Activated CD8-positive, alpha-beta T cell treated with anti-CD3 and anti-CD28 coated beads for 36 hours (primary cell): ENCODE results near the gene ABCA13. TPM values are rescaled to one million over a fixed set of nuclear protein-coding genes. Genes with fewer than 3 reads are reported as not detected.

Source experiments
- ATAC-seq: fragments of 200-7000 bp; cut with Tn5 transposase; one replicate; pipeline ENCODE4 v1.10.0; 2021; ENCODE audit warnings: mild to moderate bottlenecking, moderate library complexity
- CTCF ChIA-PET: fragments of 350-600 bp; sonication (Branson Sonifier 250); formaldehyde crosslinking; loops from one replicate; lab custom pipeline; 2021; ENCODE audit warnings: antibody characterized with exemption; lab: Charles Lee
- POLR2A ChIA-PET: fragments of 350-600 bp; sonication (Branson Sonifier 250); formaldehyde crosslinking; loops from one replicate; lab custom pipeline; 2021; ENCODE audit warnings: antibody characterized with exemption; lab: Charles Lee
- DNase-seq: peaks from one replicate; pipeline ENCODE4 v3.0.0-alpha.2; 2020
- H3K27ac Mint-ChIP-seq: one replicate; pipeline ENCODE4 v1.8.0; 2021; ENCODE audit warnings: mild to moderate bottlenecking, mixed read lengths
- H3K27me3 Mint-ChIP-seq: one replicate; pipeline ENCODE4 v1.8.0; 2021; ENCODE audit warnings: mixed read lengths
- H3K36me3 Mint-ChIP-seq: one replicate; pipeline ENCODE4 v1.8.0; 2021; ENCODE audit warnings: low read depth, mixed read lengths
- H3K4me1 Mint-ChIP-seq: one replicate; pipeline ENCODE4 v1.8.0; 2021; ENCODE audit warnings: low read depth, mixed read lengths
- H3K4me3 Mint-ChIP-seq: one replicate; pipeline ENCODE4 v1.8.0; 2021; ENCODE audit warnings: mild to moderate bottlenecking, moderate library complexity, mixed read lengths
- H3K9me3 Mint-ChIP-seq: one replicate; pipeline ENCODE4 v1.8.0; 2021; ENCODE audit warnings: mixed read lengths
- intact Hi-C: fragments of 100-400 bp; cut with micrococcal nuclease; formaldehyde crosslinking; loops from one replicate; pipeline ENCODE4 v1.10.0; 2022
- total RNA-seq, 2 experiments: library from RNA; stranded (reverse); gene quantifications; one replicate each; pipeline ENCODE4 v1.2.3, GENCODE V29; 2021
- TF ChIP-seq, protein P1 (sequence below): fragments of 200-600 bp; IDR thresholded peaks from one replicate; pipeline ENCODE4 v1.8.0; 2022; ENCODE audit warnings: antibody characterized with exemption, mild to moderate bottlenecking

The ABCA13 gene
- total RNA-seq, 2 experiments from 2014 or later, result not detected

DNA sequence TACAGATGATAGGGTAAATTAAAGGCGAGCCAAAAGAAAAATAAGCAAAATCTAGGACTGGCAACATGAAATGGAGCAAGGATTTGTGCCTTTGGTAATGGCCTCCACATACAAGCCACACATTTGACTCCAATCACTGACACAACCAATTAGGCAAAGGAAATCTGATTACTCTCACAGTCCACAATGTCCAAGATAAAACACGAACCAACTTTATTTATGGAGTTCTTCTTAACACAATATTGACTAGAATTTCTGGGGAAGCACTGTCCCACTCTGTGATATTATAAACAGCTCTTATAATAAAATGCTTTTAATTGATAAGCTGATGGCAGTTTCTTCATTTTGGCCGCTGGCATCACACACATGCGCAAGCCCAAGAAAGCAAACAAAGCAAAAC, 334.2 kb downstream of the ABCA13 start:
- Mint-ChIP-seq H3K27ac (no peak overlapping the region), H3K9me3 (no peaks in the 10 kb centered on the region), H3K27me3 (no peaks in the 10 kb centered on the region), H3K36me3 (no peaks in the 10 kb centered on the region), H3K4me3 (no peak overlapping the region), H3K4me1 (no peaks in the 10 kb centered on the region)
- TF ChIP-seq, protein P1, sequence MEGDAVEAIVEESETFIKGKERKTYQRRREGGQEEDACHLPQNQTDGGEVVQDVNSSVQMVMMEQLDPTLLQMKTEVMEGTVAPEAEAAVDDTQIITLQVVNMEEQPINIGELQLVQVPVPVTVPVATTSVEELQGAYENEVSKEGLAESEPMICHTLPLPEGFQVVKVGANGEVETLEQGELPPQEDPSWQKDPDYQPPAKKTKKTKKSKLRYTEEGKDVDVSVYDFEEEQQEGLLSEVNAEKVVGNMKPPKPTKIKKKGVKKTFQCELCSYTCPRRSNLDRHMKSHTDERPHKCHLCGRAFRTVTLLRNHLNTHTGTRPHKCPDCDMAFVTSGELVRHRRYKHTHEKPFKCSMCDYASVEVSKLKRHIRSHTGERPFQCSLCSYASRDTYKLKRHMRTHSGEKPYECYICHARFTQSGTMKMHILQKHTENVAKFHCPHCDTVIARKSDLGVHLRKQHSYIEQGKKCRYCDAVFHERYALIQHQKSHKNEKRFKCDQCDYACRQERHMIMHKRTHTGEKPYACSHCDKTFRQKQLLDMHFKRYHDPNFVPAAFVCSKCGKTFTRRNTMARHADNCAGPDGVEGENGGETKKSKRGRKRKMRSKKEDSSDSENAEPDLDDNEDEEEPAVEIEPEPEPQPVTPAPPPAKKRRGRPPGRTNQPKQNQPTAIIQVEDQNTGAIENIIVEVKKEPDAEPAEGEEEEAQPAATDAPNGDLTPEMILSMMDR, result no peak
- intact Hi-C loops, result no loop called here
- CTCF ChIA-PET, result no interaction called here
- POLR2A ChIA-PET, result no interaction called here
- ATAC-seq (no peak), DNase-seq (no peak)

DNA sequence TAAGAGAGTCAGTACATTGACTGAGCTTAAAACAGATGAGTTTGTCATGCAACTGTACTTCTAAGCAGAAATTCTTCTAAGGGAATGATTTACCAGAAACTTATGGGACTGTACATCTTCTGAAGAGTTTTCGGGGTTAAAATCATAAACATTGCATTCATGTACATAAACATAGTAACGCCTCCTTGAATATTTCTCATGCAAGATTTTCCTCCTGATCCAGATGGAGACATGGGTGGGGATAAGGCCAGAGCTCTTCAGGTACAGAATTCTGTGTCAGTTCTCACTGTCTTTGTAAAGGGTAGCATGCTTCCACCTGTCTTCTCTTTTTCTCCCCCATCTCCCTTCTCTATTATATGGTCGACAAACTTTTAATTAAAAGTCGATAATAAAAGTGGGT, 335.3 kb downstream of the ABCA13 start:
- Mint-ChIP-seq H3K27ac (no peak overlapping the region), H3K36me3 (no peaks in the 10 kb centered on the region), H3K4me1 (no peaks in the 10 kb centered on the region), H3K9me3 (no peaks in the 10 kb centered on the region), H3K4me3 (no peak overlapping the region), H3K27me3 (no peaks in the 10 kb centered on the region)
- POLR2A ChIA-PET, result no interaction called here
- no peak for ATAC-seq
- DNase-seq, result no peak
- TF ChIP-seq, protein P1, result no peak
- intact Hi-C loops, result no loop called here
- CTCF ChIA-PET, result no interaction called here

DNA sequence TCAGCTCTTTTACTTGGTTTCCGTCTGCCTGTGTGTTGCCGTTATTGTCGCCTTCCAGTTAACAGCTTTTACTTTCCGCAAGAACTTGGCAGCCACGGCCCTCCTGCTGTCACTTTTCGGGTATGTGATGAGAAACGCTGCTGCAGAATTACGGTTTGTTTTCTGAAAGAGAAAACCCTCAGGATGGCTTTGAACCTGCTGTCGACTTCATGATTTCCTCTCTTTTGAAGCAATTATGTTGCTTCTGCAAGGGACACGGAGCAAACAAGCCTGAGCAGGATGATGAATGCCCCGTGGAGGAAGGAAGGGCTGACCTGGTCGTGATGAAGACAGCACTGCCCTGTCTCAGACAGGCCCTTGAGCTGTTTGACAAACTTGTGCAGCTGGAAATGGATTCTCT, 339.8 kb downstream of the ABCA13 start:
- Mint-ChIP-seq H3K36me3 (no peaks in the 10 kb centered on the region), H3K9me3 (no peaks in the 10 kb centered on the region), H3K27ac (no peak overlapping the region), H3K4me1 (no peaks in the 10 kb centered on the region), H3K4me3 (no peak overlapping the region), H3K27me3 (no peaks in the 10 kb centered on the region)
- ATAC-seq (no peak), DNase-seq (no peak)
- ChIA-PET CTCF (no interaction called here), POLR2A (no interaction called here)
- intact Hi-C loops, result no loop called here
- TF ChIP-seq, protein P1, result no peak

DNA sequence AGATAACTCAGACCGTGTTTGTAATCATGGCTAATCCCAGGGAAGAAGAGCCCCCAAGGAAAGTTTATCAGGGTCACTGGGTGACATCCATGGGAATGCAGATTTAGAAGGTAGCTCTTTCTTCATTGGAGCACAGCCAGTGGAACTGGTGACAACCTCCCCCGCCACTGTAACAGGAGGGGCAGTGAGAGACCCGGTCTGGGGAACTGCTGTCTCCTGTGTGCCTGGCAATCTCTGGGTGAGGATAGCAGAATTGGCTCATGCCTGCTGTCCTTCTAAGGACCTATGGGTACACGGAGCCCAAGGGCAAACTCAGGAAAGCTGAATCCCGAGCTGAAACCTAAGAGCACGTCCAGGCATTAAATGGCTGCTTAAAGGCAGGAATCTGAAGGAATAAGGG, 341.6 kb downstream of the ABCA13 start:
- POLR2A ChIA-PET, result no interaction called here
- H3K27me3 Mint-ChIP-seq, result no peaks in the 10 kb centered on the region

DNA sequence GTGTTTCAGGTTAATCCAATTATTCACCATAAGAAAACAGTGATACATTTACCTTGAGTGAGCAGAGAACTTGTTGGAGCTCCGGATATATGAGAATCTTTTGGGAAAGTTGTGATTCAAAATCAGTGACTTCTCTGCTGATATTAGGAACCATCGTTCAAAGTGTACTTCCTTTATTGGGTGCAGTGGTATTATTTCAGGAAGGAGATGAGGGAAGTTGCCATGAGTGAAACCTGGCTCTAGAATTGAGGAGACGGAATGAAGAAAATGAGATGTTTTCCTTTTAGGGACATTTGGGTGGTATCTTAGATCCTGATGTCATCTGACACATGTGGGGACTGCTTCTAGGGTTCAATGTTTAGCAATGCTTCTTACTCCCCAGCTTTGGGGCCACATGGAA, 343.9 kb downstream of the ABCA13 start:
- no peak for DNase-seq
- no peaks in the 10 kb centered on the region for H3K27me3 Mint-ChIP-seq
- POLR2A ChIA-PET, result no interaction called here
- H3K27ac Mint-ChIP-seq, result no peak overlapping the region
- no peak overlapping the region for H3K4me3 Mint-ChIP-seq
- no peak for ATAC-seq
- H3K36me3 Mint-ChIP-seq, result no peaks in the 10 kb centered on the region
- intact Hi-C loops, result no loop called here
- TF ChIP-seq, protein P1, result no peak
- H3K4me1 Mint-ChIP-seq, result no peaks in the 10 kb centered on the region
- H3K9me3 Mint-ChIP-seq, result no peaks in the 10 kb centered on the region
- CTCF ChIA-PET, result no interaction called here

More for the DNA sequence above, 341.6 kb downstream of the ABCA13 start:
- Mint-ChIP-seq H3K36me3 (no peaks in the 10 kb centered on the region), H3K4me3 (no peak overlapping the region), H3K4me1 (no peaks in the 10 kb centered on the region), H3K9me3 (no peaks in the 10 kb centered on the region), H3K27ac (no peak overlapping the region)
- TF ChIP-seq, protein P1, result no peak
- no peak for ATAC-seq
- CTCF ChIA-PET, result no interaction called here
- intact Hi-C loops, result no loop called here
- DNase-seq, result no peak
